SK-N-SH (cell line): Measurements from ENCODE around the gene TAP1. TPM values are rescaled to one million over a fixed set of nuclear protein-coding genes. Genes with fewer than 3 reads are reported as not detected.

Experiments used
- CTCF ChIA-PET: fragments of 300-600, 350-600 bp; formaldehyde crosslinking; extraction: SDS; loops from one replicate; lab custom pipeline; 2021; lab: Yijun Ruan, JAX
- POLR2A ChIA-PET: fragments of 350-600 bp; sonication (Branson Sonifier 250); formaldehyde crosslinking; extraction: SDS; loops from one replicate; lab custom pipeline; 2020; ENCODE audit warnings: antibody characterized with exemption, inconsistent platforms; lab: Yijun Ruan, JAX
- DNase-seq: peaks from one replicate; pipeline ENCODE4 v3.0.0; 2012
- H2AFZ ChIP-seq: fragments of 200-600 bp; sonication (generic); 2 replicates; pipeline ENCODE4 v1.8.1; 2016; ENCODE audit warnings: antibody characterized with exemption, mild to moderate bottlenecking, low read depth
- H3F3A ChIP-seq: fragments of 200-600 bp; sonication (generic); replicated peaks from 2 replicates; pipeline ENCODE3; 2016; ENCODE audit warnings: antibody characterized with exemption, mild to moderate bottlenecking; ENCODE audit not compliant: insufficient read depth
- H3K27ac ChIP-seq, 2 experiments: fragments of 200-500 bp in 1 of 2; fragments of 200-600 bp in 1 of 2; sonication (Bioruptor generic) in 1 of 2; sonication (generic), shearing (Covaris generic) in 1 of 2; 2 replicates each; pipeline versions ENCODE4 v1.5.1 to v1.6.1; 2014 to 2016; ENCODE audit warnings: low read depth in 2 of 2, inconsistent platforms in 1 of 2, low read length in 1 of 2, mild to moderate bottlenecking in 1 of 2, mixed read lengths in 1 of 2
- H3K27me3 ChIP-seq: fragments of 200-600 bp; sonication (generic), shearing (Covaris generic); 2 replicates; pipeline ENCODE4 v1.6.1; 2016; ENCODE audit warnings: mixed run types; ENCODE audit not compliant: insufficient read depth
- H3K36me3 ChIP-seq, 2 experiments: fragments of 200-500 bp in 1 of 2; fragments of 200-600 bp in 1 of 2; sonication (Bioruptor generic) in 1 of 2; sonication (generic) in 1 of 2; replicated peaks in 1 of 2; 2 replicates each; pipeline versions ENCODE3 to v1.5.1; 2014 to 2016; ENCODE audit warnings: low read length in 1 of 2, mild to moderate bottlenecking in 1 of 2; ENCODE audit not compliant: insufficient read depth in 2 of 2, control insufficient read depth in 1 of 2
- H3K4me1 ChIP-seq, 2 experiments: fragments of 200-500 bp in 1 of 2; fragments of 200-600 bp in 1 of 2; sonication (Bioruptor generic) in 1 of 2; sonication (generic), shearing (Covaris generic) in 1 of 2; 2 replicates each; pipeline versions ENCODE4 v1.5.1 to v1.6.1; 2014 to 2016; ENCODE audit warnings: low read depth in 1 of 2, low read length in 1 of 2, mixed run types in 1 of 2; ENCODE audit not compliant: insufficient read depth in 2 of 2, control insufficient read depth in 1 of 2
- H3K4me2 ChIP-seq: fragments of 200-600 bp; sonication (generic), shearing (Covaris generic); 2 replicates; pipeline ENCODE4 v1.6.1; 2017; ENCODE audit warnings: mixed run types
- H3K4me3 ChIP-seq, 2 experiments: fragments of 200-500 bp in 1 of 2; fragments of 200-600 bp in 1 of 2; sonication (Bioruptor generic) in 1 of 2; sonication (generic), shearing (Covaris generic) in 1 of 2; 2 replicates each; pipeline versions ENCODE4 v1.5.1 to v1.8.1; 2014 to 2016; ENCODE audit warnings: low read depth in 2 of 2, inconsistent platforms in 1 of 2, low read length in 1 of 2, mild to moderate bottlenecking in 1 of 2, mixed read lengths in 1 of 2, moderate library complexity in 1 of 2
- H3K79me2 ChIP-seq: fragments of 200-600 bp; sonication (generic); 2 replicates; pipeline ENCODE4 v1.8.1; 2017; ENCODE audit warnings: mild to moderate bottlenecking; ENCODE audit not compliant: insufficient read depth
- H3K9ac ChIP-seq: fragments of 200-600 bp; sonication (generic); 2 replicates; pipeline ENCODE4 v1.6.1; 2017; ENCODE audit warnings: mixed run types
- H3K9me2 ChIP-seq: fragments of 200-600 bp; sonication (generic); 2 replicates; pipeline ENCODE4 v1.6.1; 2017; ENCODE audit warnings: mixed run types
- H3K9me3 ChIP-seq: fragments of 200-600 bp; sonication (generic); 2 replicates; pipeline ENCODE4 v1.6.1; 2017; ENCODE audit warnings: mixed run types, mild to moderate bottlenecking, moderate library complexity
- H4K20me1 ChIP-seq: fragments of 200-600 bp; sonication (generic); 2 replicates; pipeline ENCODE4 v1.6.1; 2017; ENCODE audit warnings: mild to moderate bottlenecking, mixed run types; ENCODE audit not compliant: insufficient read depth
- CHD2 ChIP-seq: fragments of 150-350 bp; IDR thresholded peaks from 2 replicates; pipeline ENCODE4 v1.6.1; 2018; ENCODE audit warnings: low read length; ENCODE audit not compliant: partially characterized antibody
- ELF1 ChIP-seq: IDR thresholded peaks from 2 replicates; pipeline ENCODE4 v1.4.0; 2012
- FOSL2 ChIP-seq: IDR thresholded peaks from 2 replicates; pipeline ENCODE4 v1.4.0; 2012; ENCODE audit warnings: low read depth, mild to moderate bottlenecking, moderate library complexity, borderline replicate concordance
- FOXJ3 ChIP-seq: sonication (generic); formaldehyde crosslinking; IDR thresholded peaks from 2 replicates; pipeline ENCODE4 v1.5.1; 2020; ENCODE audit warnings: mild to moderate bottlenecking, missing genetic modification reagents
- FOXM1 ChIP-seq: IDR thresholded peaks from 2 replicates; pipeline ENCODE4 v1.4.0; 2012; ENCODE audit warnings: low read depth, mild to moderate bottlenecking
- GABPA ChIP-seq: IDR thresholded peaks from 2 replicates; pipeline ENCODE4 v1.4.0; 2012; ENCODE audit warnings: low read depth, mild to moderate bottlenecking
- JUND ChIP-seq: IDR thresholded peaks from 2 replicates; pipeline ENCODE4 v1.4.0; 2012
- MXI1 ChIP-seq: IDR thresholded peaks from 2 replicates; pipeline ENCODE4 v1.6.1; 2012; ENCODE audit warnings: mild to moderate bottlenecking, low read depth, low read length, improper control_type of control experiment
- NRF1 ChIP-seq: IDR thresholded peaks from 2 replicates; pipeline ENCODE4 v1.6.1; 2012; ENCODE audit warnings: low read depth, mild to moderate bottlenecking, low read length
- POLR2AphosphoS5 ChIP-seq: IDR thresholded peaks from 2 replicates; pipeline ENCODE4 v1.6.1; 2012; ENCODE audit warnings: low read depth, low read length
- RCOR1 ChIP-seq: fragments of 150-350 bp; IDR thresholded peaks from 2 replicates; pipeline ENCODE4 v1.6.1; 2017; ENCODE audit warnings: antibody characterized with exemption, low read length
- RFX5 ChIP-seq: IDR thresholded peaks from 2 replicates; pipeline ENCODE4 v1.6.1; 2012; ENCODE audit warnings: mild to moderate bottlenecking, improper control_type of control experiment, low read length
- RXRA ChIP-seq: IDR thresholded peaks from 2 replicates; pipeline ENCODE4 v1.4.0; 2012; ENCODE audit warnings: low read depth, mild to moderate bottlenecking, borderline replicate concordance
- SMC3 ChIP-seq: IDR thresholded peaks from 2 replicates; pipeline ENCODE4 v1.6.1; 2012; ENCODE audit warnings: low read depth, low read length, improper control_type of control experiment
- TCF12 ChIP-seq: IDR thresholded peaks from 2 replicates; pipeline ENCODE4 v1.4.0; 2012
- TEAD4 ChIP-seq: IDR thresholded peaks from 2 replicates; pipeline ENCODE4 v1.4.0; 2012; ENCODE audit warnings: mild to moderate bottlenecking, borderline replicate concordance; ENCODE audit not compliant: insufficient read depth
- YY1 ChIP-seq: IDR thresholded peaks from 2 replicates; pipeline ENCODE4 v1.4.0; 2012; ENCODE audit warnings: low read depth, mild to moderate bottlenecking
- WGBS: methylation state at CpG from one replicate; pipeline ENCODE4 v1.1.6; 2017; ENCODE audit warnings: low lambda C conversion rate; 5-methylcytosine and 5-hydroxymethylcytosine counted together
- polyA plus RNA-seq, 3 experiments: library from polyadenylated mRNA; depleted of rRNA; stranded (reverse); fragments of >200 nt; gene quantifications; 2 replicates each; pipeline ENCODE4 v1.2.3, GENCODE V29; 2012
- TF ChIP-seq, protein P1 (sequence below): fragments of 200-600 bp; sonication (generic); IDR thresholded peaks from 2 replicates; pipeline ENCODE4 v1.6.1; 2017; ENCODE audit warnings: antibody characterized with exemption, mild to moderate bottlenecking, moderate library complexity
- TF ChIP-seq, protein P2 (sequence below): IDR thresholded peaks from 2 replicates; pipeline ENCODE4 v1.4.0; 2012; ENCODE audit warnings: low read depth, borderline replicate concordance
- TF ChIP-seq, protein P3 (sequence below): fragments of 150-350 bp; IDR thresholded peaks from 2 replicates; pipeline ENCODE4 v1.6.1; 2017; ENCODE audit warnings: antibody characterized with exemption, low read length, low read depth, borderline replicate concordance
- TF ChIP-seq, protein P4 (sequence below): fragments of 150-350 bp; IDR thresholded peaks from 2 replicates; pipeline ENCODE4 v1.6.1; 2016; ENCODE audit warnings: mild to moderate bottlenecking, low read depth, low read length

The TAP1 gene
- polyA plus RNA-seq, 1 of the 3 experiments (the other 2 are of a cell fraction): 31.1 TPM

DNA sequence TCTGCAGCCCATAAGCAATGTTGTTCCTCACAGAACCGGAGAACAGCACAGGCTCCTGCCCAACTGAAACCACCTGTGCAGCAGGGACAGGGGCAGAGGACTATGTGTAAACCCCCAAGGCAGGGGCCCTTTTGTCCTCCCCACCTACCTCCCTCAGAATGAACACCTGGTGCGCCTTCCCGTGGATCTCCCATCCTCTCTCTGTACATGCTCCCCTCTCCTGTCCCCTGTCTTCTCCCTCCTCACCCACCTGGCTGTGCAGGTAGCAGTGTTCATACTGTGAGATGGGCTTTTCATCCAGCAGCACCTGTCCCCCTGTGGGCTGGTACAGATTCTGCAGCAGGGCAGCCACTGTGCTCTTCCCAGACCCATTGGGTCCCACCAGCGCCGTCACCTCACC lies 23.5 kb downstream of the TAP1 start:
- no peak overlapping the region for H3K9ac ChIP-seq
- H3K79me2 ChIP-seq: no peaks in the 10 kb centered on the region
- no peak overlapping the region for H3K4me2 ChIP-seq
- H3K27me3 ChIP-seq: no peaks in the 10 kb centered on the region
- CTCF ChIA-PET: interaction anchor here (1.2 to 5.5 kb wide), 2 partner anchors 8 to 184 kb away, joined by 3 to 70 read pairs; partner anchors contain the start of gene TAP2
- H3K4me1 ChIP-seq: no peaks in the 10 kb centered on the region
- no peak overlapping the region for H3K27ac ChIP-seq
- no peaks in the 10 kb centered on the region for H3K9me2 ChIP-seq
- no peaks in the 10 kb centered on the region for H4K20me1 ChIP-seq
- H3K9me3 ChIP-seq: no peaks in the 10 kb centered on the region
- H3K4me3 ChIP-seq: no peak overlapping the region
- no peak overlapping the region for H2AFZ ChIP-seq
- TF ChIP-seq, protein P1, sequence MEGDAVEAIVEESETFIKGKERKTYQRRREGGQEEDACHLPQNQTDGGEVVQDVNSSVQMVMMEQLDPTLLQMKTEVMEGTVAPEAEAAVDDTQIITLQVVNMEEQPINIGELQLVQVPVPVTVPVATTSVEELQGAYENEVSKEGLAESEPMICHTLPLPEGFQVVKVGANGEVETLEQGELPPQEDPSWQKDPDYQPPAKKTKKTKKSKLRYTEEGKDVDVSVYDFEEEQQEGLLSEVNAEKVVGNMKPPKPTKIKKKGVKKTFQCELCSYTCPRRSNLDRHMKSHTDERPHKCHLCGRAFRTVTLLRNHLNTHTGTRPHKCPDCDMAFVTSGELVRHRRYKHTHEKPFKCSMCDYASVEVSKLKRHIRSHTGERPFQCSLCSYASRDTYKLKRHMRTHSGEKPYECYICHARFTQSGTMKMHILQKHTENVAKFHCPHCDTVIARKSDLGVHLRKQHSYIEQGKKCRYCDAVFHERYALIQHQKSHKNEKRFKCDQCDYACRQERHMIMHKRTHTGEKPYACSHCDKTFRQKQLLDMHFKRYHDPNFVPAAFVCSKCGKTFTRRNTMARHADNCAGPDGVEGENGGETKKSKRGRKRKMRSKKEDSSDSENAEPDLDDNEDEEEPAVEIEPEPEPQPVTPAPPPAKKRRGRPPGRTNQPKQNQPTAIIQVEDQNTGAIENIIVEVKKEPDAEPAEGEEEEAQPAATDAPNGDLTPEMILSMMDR: no peak
- TF ChIP-seq TCF12 (no peak), TEAD4 (no peak), RXRA (no peak), FOXM1 (no peak), RFX5 (no peak), FOXJ3 (no peak)
- TF ChIP-seq, all 33 proteins: peak for 0
- 98% methylated on average over 5 of the region's 5 CpGs for WGBS
- Histone ChIP-seq H3F3A (no peaks in the 10 kb centered on the region), H3K36me3 (peaks cover 8 to 20% of the 10 kb centered on the region in 2 experiments)
- DNase-seq: no peak
- POLR2A ChIA-PET: no interaction called here

DNA sequence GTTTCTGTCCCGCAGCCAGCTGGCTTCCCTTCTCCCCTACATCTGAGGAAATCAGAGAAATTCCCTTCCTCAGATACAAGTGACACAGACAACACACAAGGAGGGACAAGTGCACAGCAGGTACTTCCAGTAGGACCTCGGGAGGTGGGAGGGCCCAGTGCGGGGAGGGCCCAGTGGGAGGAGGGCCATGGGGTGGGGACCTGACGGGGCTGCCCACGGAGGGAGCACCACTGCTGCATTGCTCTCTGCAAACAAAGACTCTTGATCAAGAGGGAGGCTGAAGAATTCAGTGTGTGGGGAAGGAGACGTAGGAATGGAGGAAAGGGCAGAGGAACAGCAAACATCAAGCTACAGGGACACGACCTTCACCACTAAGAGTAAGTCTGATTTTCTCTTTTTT lies 24.0 kb downstream of the TAP1 start:
- no peak overlapping the region for H3K27ac ChIP-seq
- no peaks in the 10 kb centered on the region for H3K9me3 ChIP-seq
- H3K79me2 ChIP-seq: no peaks in the 10 kb centered on the region
- H3K27me3 ChIP-seq: no peaks in the 10 kb centered on the region
- H3K36me3 ChIP-seq: peaks cover 8 to 18% of the 10 kb centered on the region in 2 experiments
- WGBS: 75% methylated on average over 7 of the region's 7 CpGs
- no peaks in the 10 kb centered on the region for H3F3A ChIP-seq
- TF ChIP-seq, protein P2, sequence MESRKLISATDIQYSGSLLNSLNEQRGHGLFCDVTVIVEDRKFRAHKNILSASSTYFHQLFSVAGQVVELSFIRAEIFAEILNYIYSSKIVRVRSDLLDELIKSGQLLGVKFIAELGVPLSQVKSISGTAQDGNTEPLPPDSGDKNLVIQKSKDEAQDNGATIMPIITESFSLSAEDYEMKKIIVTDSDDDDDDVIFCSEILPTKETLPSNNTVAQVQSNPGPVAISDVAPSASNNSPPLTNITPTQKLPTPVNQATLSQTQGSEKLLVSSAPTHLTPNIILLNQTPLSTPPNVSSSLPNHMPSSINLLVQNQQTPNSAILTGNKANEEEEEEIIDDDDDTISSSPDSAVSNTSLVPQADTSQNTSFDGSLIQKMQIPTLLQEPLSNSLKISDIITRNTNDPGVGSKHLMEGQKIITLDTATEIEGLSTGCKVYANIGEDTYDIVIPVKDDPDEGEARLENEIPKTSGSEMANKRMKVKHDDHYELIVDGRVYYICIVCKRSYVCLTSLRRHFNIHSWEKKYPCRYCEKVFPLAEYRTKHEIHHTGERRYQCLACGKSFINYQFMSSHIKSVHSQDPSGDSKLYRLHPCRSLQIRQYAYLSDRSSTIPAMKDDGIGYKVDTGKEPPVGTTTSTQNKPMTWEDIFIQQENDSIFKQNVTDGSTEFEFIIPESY: no peak
- TF ChIP-seq FOSL2 (no peak), CHD2 (no peak), RCOR1 (no peak), NRF1 (no peak), POLR2AphosphoS5 (no peak), TEAD4 (no peak), ELF1 (no peak), RFX5 (no peak), YY1 (no peak), GABPA (no peak), SMC3 (no peak), RXRA (no peak), JUND (no peak), MXI1 (no peak)
- TF ChIP-seq, protein P3, sequence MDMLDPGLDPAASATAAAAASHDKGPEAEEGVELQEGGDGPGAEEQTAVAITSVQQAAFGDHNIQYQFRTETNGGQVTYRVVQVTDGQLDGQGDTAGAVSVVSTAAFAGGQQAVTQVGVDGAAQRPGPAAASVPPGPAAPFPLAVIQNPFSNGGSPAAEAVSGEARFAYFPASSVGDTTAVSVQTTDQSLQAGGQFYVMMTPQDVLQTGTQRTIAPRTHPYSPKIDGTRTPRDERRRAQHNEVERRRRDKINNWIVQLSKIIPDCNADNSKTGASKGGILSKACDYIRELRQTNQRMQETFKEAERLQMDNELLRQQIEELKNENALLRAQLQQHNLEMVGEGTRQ: no peak
- TF ChIP-seq, protein P1: no peak
- TF ChIP-seq, protein P4, sequence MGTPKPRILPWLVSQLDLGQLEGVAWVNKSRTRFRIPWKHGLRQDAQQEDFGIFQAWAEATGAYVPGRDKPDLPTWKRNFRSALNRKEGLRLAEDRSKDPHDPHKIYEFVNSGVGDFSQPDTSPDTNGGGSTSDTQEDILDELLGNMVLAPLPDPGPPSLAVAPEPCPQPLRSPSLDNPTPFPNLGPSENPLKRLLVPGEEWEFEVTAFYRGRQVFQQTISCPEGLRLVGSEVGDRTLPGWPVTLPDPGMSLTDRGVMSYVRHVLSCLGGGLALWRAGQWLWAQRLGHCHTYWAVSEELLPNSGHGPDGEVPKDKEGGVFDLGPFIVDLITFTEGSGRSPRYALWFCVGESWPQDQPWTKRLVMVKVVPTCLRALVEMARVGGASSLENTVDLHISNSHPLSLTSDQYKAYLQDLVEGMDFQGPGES: no peak
- H3K9me2 ChIP-seq: no peaks in the 10 kb centered on the region
- no peak for DNase-seq
- no peak overlapping the region for H3K9ac ChIP-seq
- no peak overlapping the region for H2AFZ ChIP-seq
- POLR2A ChIA-PET: no interaction called here
- H4K20me1 ChIP-seq: no peaks in the 10 kb centered on the region
- no peak overlapping the region for H3K4me2 ChIP-seq
- H3K4me1 ChIP-seq: no peaks in the 10 kb centered on the region
- H3K4me3 ChIP-seq: no peak overlapping the region
- CTCF ChIA-PET: interaction anchor here (5.5 to 7.2 kb wide), 2 partner anchors 9 to 40 kb away, joined by 70 to 76 read pairs; partner anchors contain the start of gene TAP2
